Sciatic nerve (tissue), 2 donors: ENCODE measurements around the gene KPNA5. TPM values are rescaled to one million over a fixed set of nuclear protein-coding genes. Genes with fewer than 3 reads are reported as not detected.
"Not testable (repeated sequence)": the region's sequence is repeated elsewhere in the genome, so short reads cannot be mapped to it uniquely, and the experiment has no call there.

Source experiments
- ATAC-seq: fragments of 200-7000 bp; cut with Tn5 transposase; one replicate; pipeline ENCODE4 v1.9.1; 2020; ENCODE audit warnings: mild to moderate bottlenecking, moderate library complexity
- DNase-seq: peaks from one replicate; pipeline ENCODE4 v3.0.0-alpha.2; 2020; ENCODE audit warnings: low spot score
- intact Hi-C: fragments of 100-400 bp; cut with DNase I; formaldehyde crosslinking; loops from one replicate; pipeline ENCODE4 v1.14.2; 2022
- total RNA-seq: library from RNA; stranded (reverse); fragmentation: NEBNext Ultra II Directional; extraction: Animal tissue kit (Norgen Biotek cat#: 25700); gene quantifications from one replicate; pipeline ENCODE4 v1.2.1, GENCODE V29; 2021
- donor health status: DM: no; HTN: no; CAD: no.
- donor health status: DM: no; HTN: no; CAD: no.

KPNA5 gene
- 29.5 TPM for total RNA-seq

DNA sequence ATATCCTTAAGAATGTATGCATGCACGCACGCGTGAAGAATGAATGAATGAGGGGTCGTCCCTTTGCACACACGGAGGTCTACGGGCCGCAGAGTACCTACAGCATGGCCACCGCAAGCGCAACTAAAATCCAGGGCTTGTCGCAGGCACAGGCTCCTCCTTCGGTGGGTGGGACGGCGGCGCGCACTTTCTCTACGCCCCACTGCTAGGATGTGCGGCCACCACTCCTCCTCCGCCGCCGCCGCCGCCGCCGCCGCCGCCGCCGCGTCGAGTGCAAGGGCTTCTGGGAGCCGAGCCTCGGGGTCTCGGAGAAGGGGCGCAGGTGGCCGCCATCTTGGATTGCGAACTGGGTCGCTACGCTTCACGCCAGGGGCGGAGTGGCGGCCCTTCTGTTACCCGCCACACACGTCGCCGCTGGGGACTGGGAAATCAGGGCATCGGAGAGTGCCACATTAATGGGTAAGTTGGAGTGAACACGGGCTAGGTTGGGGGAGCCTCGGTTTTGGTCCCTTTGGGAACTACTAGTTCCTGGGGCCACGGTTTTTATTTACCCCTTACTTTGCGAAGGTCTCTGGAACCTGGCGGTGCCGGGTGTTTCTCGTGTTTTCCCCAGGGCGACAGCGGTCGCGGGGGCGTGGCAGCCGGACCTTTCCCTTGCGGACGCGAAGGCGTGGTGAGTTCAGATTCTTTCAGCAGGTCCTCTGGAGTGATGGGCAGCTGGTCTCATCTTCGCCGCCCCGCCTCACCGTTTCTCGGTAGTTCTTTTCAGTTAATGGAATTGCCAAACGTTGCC, at the start of gene KPNA5:
KPNA5 (plus strand) TSS at position 332 of the 793 bp plus-strand sequence; CDS start at position 456, 124 bp downstream.
- DNase-seq, result peak; percentile 92
- intact Hi-C loops, result no loop called here
- peak; percentile 98 for ATAC-seq

DNA sequence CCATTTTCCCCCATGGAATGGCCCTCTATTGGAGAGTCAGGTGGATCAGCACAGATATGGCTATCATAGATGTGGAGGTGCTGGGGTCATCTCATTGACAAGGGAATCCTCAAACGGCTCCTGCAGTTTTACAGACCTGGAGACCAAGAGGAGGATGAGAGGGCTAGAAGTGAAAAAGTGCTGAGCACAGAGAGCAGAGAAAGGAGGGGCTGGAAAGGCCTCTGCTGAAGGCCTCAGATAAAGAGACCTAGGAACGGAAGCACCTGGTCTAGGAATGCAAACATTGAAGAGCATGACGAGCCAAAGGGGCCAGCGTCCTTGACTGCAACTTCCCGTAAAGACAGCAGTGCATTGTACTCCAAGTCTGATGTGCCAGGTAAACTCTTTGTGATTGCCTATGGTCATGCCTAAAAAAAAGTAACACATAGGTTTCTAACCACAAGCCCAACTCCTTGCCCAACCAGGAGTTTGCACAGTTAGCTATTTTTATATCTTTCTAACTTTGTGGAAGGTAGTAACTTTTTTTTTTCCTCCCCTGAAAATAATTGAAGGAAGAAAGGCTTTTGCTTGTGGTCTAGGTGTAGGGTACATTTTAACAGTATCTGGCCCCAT, 49.5 kb upstream of the KPNA5 start:
- intact Hi-C loops, result no loop called here
- DNase-seq (no peak), ATAC-seq (no peak)

DNA sequence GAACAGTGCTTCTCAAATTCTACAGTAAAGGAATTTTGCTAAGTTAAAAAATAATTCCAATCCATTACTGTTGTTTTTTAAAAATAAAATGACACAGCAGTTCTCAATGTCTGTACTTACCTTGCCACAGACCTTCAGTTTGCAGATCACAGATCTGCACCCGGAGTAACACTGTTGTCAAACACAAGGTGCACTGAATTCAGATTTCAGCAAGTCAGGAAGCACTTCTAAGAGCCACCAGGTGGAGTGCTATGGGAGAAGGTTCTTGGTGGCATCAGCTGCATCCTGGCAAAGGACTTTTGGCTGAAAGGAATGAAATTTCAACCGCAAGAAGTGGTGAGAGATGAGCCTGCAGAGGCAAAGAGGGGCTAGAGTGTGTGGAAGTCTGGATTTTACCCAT, 47.3 kb upstream of the KPNA5 start:
- ATAC-seq (no peak), DNase-seq (no peak)
- intact Hi-C loops, result no loop called here

DNA sequence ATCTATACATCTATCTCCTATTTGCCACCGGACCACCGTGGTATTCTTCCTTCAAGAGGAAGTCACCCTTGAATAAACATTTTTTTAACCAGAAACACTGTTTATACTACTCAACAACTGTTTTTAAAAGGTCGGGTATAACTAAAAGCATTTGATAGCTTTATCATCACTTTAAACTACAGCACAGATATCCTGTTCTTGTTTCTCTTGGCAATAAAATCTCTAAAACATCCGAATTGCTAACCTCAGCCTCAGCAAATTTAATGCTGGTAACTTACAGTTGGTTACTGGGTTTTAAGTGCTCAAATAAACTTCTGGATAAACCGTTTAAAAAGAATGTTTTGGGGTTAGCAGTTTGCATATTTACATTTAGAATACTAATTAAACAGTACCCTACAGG, 32.9 kb upstream of the KPNA5 start:
- ATAC-seq, result no peak
- intact Hi-C loops, result no loop called here
- no peak for DNase-seq

DNA sequence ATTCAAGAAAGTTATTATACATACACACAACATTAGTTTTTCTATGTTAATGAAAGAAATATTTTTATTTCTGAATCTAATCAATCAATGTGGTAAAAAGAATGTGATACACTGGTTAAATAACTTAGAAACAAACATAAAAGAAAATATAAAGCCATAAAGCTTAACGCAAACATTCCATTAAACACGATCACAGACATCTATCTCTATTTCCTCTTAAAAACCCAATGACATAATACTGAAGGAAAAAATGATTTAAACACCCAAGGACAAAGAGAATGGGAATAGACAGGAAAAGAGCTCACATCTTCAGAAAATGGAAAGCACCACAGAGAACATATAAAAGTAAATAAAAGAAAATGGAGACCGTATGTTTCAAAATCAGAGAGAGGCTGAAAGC, 31.9 kb upstream of the KPNA5 start:
- DNase-seq (no peak), ATAC-seq (no peak)
- intact Hi-C loops, result no loop called here

DNA sequence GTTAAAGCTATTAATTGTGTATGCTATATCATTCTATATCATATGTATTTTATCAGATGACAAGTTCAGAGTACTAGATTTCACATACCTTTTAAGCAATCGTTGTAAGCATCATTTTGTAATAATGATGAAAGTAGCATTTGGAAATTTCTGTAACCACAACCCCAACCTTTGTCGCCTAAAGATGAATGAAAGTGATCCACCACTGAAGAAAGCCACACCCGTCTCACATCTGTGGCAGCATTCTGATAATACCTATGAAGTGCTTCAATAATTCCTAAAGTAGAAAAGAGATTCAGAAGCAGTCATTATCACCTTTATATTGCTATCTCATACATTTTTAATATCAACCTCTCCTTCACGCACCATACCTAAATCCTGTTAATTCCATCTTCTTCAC, 29.1 kb upstream of the KPNA5 start:
- intact Hi-C loops, result no loop called here
- DNase-seq, result no peak
- ATAC-seq, result no peak

DNA sequence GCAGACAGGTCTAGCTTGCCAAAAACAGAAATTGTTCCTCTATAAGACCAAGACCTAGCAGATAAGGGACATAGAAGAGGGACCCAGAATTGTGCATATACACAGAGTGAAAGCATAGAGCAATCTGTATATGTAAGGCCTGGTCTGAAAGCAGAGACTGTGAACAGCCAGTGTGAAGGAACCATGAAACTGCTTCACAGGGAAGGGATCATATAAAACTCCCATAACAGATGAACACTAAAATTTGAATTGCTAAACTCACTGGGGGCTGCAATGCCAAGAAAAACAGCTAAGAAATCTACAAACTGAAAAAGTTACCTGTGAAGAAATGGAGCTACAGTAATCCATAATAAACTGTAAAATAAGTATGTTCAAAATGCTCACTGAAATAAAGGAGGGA, 19.4 kb upstream of the KPNA5 start:
- no peak for DNase-seq
- no peak for ATAC-seq
- intact Hi-C loops, result no loop called here

DNA sequence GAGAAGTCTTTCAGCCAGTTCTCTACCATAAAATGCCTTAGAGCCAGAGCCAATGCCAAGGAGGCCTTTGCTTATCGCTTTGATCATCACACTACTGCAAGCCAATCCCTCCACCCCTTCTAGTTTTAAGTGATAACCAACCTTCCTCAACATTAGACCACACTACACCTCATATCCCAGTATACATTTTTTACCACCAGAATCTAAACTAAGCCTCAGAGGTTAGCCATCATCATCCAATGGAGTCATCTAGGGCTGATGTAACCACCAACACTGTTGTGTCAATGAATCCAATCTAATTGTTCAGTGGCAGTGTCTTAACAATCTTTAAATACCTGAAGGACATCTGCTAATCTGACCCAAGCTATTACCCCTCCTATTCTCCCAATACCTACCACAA, 18.8 kb upstream of the KPNA5 start:
- intact Hi-C loops, result no loop called here
- ATAC-seq, result no peak
- no peak for DNase-seq

DNA sequence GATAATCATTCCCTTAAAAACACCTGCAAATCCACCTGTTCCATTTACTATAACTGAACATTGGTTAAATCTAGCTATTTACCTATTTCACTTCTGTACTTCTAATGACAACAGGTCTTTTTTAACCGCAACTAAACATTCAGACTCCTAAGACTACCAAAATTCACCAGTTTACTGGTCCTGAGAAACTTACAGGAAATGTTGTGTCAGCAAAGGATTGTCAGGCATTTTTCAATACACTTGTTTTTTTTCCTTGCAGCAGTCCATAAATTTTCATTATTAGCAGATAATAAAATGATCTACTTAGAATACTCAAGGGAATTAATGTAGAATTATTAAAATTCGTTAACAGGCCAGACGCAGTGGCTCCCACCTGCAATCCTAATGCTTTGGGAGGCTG, 17.7 kb upstream of the KPNA5 start:
- intact Hi-C loops, result no loop called here
- DNase-seq (no peak), ATAC-seq (no peak)

DNA sequence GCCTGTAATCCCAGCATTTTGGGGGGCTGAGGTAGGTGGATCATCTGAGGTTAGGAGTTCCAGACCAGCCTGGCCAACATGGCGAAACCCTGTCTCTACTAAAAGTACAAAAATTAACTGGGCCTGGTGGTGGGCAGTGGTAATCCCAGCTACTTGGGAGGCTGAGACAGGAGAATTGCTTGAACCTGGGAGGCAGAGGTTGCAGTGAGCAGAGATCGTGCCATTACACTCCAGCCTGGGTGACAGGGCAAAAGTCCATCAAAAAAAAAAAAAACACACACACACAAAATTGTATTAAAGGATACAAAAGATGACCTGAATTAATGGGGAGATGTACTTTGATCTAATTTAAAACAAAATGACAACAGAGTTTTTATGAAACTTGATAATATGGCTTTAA, 16.8 kb upstream of the KPNA5 start:
- DNase-seq, ATAC-seq, intact Hi-C loops: not testable (repeated sequence)

DNA sequence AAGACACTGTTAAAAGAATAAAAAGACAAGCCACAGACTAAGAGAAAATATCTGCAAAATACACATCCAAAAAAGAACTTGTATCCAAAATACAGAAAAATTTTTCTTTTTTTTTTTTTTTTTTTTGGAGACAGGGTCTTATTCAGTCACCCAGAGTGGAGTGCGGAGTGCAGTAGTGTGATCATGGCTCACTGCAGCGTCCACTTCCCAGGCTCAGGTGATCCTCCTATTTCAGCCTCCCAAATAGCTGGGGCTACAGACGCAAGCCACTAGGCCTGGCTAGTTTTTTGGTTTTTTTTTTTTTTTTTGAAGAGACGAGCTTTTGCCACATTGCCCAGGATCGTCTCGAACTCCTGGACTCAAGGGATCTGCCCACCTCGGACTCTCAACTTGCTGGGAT, 15.5 kb upstream of the KPNA5 start:
- ATAC-seq, result no peak
- intact Hi-C loops, result no loop called here
- no peak for DNase-seq

DNA sequence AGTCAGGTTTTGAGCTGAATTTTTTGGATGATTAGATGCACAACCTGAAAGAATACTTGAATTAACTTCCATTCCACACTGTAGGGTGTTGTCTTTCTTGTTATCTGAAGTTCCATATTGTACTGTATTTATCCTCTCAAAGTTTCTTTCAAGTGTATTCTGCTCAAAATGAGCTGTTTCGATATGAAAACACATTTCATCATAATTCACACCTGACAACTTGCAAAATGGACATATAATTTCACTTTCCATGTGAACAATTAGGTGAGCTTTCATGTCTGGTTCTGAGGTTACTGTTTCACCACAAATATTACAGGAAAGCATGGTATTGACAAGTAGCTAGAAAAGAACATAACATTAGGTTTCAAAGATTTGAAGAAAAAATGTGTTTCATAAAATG, 14.1 kb upstream of the KPNA5 start:
- DNase-seq (no peak), ATAC-seq (no peak)
- intact Hi-C loops, result no loop called here

DNA sequence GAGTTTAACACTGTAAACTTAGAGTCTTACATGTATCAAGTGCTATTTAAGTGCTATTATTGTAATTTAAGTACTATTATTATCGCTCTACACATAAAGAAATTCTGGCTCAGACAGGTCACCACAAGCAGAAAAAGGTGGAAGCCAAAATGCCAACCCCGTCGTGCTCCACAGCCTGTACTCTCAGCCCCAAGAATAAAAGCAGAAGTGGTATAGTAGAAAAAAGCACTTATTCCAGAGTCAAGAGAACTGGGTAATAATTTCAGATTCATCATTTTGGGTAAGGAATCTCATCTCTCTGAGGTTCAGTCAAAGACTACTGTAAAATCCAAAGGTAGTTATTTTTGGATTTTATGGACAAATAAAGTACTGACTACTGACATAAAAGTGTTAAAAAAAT, 13.4 kb upstream of the KPNA5 start:
- intact Hi-C loops, result no loop called here
- no peak for ATAC-seq
- DNase-seq, result no peak

DNA sequence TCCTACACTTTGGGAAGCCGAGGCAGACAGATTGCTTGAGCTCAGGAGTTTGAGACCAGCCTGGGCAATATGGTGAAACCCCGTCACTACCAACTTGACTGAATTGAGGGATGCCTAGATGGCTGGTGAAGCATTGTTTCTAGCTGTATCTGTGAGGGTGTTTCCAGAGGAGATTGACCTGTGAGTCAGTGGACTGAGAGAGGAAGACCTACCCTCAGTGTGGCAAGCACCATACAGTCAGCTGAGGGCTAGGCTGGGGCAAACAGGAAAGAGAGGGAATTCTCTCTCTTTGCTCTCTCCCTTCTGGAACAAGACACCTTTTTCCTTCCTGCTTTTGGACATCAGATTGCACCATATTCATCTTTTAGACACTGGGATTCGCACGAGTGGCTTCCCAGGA, 8.7 kb upstream of the KPNA5 start:
- intact Hi-C loops, result no loop called here
- ATAC-seq (no peak), DNase-seq (no peak)

DNA sequence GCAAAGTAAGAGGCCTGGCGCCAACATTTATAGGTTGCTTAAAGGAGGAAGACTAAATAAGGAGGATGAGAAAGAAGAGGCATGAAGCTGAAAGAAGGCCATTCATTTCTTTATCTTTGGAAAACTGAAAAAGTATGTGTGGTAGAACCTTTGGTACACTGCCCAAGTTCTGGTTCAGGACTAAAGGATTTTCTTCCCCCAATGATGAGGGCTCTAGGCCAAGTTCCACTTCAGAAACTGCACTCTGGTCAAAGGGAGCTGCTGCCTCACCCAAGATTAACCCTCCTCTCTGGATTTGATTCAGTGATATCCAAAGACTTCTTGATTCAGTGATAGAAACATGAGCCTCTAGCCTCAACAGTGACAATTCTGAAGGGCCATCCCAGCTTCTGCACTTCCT, 5.0 kb upstream of the KPNA5 start:
- intact Hi-C loops, result no loop called here
- ATAC-seq (no peak), DNase-seq (no peak)

DNA sequence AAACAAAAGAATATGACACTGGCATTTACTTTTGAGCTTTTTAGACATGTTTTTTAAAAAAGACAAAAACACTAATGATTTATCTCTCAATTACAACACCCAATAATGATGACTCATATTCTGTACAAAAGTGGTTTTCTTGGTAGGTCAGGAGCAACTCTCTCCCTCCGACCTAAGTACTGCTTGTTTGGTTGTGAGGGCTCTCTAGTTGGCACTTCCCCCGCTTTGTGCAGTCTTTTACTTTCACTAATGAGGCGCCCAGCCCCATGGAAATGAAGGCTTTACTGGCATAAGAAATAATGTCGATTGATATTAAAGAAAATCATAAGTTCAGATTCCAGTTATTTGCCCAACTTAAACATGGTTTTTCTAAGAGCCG, 1.3 kb downstream of the KPNA5 start:
- no peak for ATAC-seq
- intact Hi-C loops, result no loop called here

DNA sequence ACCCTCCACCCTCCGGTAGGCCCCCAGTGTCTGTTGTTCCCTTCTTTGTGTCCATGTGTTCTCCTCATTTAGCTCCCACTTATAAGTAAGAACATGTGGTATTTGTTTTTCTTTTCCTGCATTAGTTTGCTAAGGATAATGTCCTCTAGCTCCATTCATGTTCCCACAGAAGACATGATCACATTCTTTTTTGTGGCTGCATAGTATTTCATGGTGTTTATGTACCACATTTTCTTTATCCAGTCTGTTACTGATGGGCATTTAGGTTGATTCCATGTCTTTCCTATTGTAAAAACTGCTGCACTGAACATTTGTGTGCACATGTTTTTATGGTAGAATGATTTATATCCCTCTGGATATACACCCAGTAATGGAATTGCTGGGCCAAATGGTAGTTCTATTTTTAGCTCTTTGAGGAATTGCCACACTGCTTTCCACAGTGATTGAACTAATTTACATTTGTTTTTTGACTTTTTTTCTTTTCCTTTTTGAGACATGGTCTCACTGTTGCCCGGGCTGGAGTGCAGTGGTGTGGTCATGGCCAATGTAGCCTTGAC, 4.5 kb downstream of the KPNA5 start:
- ATAC-seq (no peak), DNase-seq (no peak)
- intact Hi-C loops, result no loop called here

More for the DNA sequence above, 1.3 kb downstream of the KPNA5 start:
- DNase-seq, result no peak

DNA sequence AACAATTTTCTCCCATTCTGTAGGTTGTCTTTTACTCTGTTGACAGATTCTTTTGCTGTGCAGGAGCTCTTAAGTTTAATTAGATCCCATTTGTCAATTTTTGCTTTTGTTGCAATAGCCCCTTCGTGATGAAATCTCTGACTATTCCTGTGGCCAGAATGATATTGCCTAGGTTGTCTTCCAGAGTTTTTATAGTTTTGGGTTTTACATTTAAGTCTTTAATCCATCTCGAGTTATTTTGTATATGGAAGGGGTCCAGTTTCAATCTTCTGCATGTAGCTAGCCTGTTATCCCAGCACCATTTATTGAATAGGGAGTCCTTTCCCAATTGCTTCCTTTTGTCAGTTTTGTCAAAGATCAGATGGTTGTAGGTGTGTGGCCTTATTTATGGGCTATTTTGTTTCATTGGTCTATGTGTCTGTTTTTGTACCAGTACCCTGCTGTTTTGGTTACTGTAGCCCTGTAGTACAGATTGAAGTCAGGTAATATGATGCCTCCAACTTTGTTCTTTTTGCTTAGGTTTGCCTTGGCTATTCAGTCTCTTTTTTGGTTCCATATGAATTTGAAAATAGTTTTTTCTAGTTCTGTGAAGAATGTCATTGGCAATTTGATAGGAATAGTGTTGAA, 5.6 kb downstream of the KPNA5 start:
- ATAC-seq, DNase-seq, intact Hi-C loops: not testable (repeated sequence)

DNA sequence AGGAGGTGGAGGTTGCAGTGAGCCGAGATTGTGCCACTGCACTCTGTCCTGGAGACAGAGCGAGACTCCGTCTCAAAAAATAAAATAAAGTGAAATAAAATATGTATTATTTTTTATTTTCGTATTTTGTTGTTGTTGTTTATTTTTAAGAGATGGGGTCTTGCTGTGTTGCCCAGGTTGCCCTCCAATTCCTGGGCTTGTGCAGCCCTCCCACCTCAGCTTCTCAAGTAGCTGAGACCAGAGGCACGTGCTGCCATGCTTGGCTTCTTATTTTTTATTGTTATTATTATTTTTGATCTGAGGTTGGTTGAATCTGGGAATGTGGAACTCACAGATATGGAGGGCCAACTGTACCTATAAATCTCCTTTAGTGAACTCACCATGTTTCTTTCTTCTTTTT, 10.1 kb downstream of the KPNA5 start:
- ATAC-seq, result no peak
- no peak for DNase-seq
- intact Hi-C loops, result no loop called here

DNA sequence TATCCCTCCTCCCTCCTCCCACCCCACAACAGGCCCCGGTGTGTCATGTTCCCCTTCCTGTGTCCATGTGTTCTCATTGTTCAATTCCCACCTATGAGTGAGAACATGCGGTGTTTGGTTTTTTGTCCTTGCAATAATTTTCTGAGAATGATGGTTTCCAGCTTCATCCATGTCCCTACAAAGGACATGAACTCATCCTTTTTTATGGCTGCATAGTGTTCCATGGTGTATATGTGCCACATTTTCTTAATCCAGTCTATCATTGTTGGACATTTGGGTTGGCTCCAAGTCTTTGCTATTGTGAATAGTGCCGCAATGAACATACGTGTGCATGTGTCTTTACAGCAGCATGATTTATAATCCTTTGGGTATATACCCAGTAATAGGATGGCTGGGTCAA, 11.9 kb downstream of the KPNA5 start:
- intact Hi-C loops, ATAC-seq, DNase-seq: not testable (repeated sequence)
